MM.1S (cell line): ENCODE results near the gene CHFR.

Experiments used
- DNase-seq: peaks from one replicate; pipeline ENCODE4 v3.0.0-alpha.2; 2015
- H2AFZ ChIP-seq: fragments of 300-600 bp; sonication (generic); 2 replicates; pipeline ENCODE4 v1.6.0; 2016; ENCODE audit warnings: antibody characterized with exemption, low read length
- H3F3A ChIP-seq: fragments of 300-600 bp; sonication (generic); 2 replicates; pipeline ENCODE4 v1.6.1; 2016; ENCODE audit warnings: mild to moderate bottlenecking, antibody characterized with exemption, low read length, moderate library complexity, mixed read lengths; ENCODE audit not compliant: insufficient read depth
- H3K27ac ChIP-seq: fragments of 300-600 bp; sonication (generic); 2 replicates; pipeline ENCODE4 v1.5.1; 2016; ENCODE audit warnings: mild to moderate bottlenecking, low read length
- H3K27me3 ChIP-seq: fragments of 300-600 bp; sonication (generic); replicated peaks from 2 replicates; pipeline ENCODE4 v1.6.0; 2016; ENCODE audit warnings: low read length; ENCODE audit not compliant: insufficient read depth
- H3K36me3 ChIP-seq: fragments of 300-600 bp; sonication (generic); replicated peaks from 2 replicates; pipeline ENCODE4 v1.6.1; 2016; ENCODE audit warnings: mild to moderate bottlenecking, low read length, mixed read lengths; ENCODE audit not compliant: insufficient read depth
- H3K4me1 ChIP-seq: fragments of 300-600 bp; sonication (generic); 2 replicates; pipeline ENCODE4 v1.6.1; 2016; ENCODE audit warnings: low read length, mixed read lengths
- H3K4me2 ChIP-seq: fragments of 300-600 bp; sonication (generic); 2 replicates; pipeline ENCODE4 v1.6.0; 2016; ENCODE audit warnings: low read depth, low read length
- H3K4me3 ChIP-seq: fragments of 300-600 bp; sonication (generic); 2 replicates; pipeline ENCODE4 v1.5.1; 2016; ENCODE audit warnings: low read length, mixed read lengths
- H3K79me2 ChIP-seq: fragments of 300-600 bp; sonication (generic); 2 replicates; pipeline ENCODE4 v1.6.1; 2016; ENCODE audit warnings: mixed run types, low read length, mixed read lengths
- H3K9ac ChIP-seq: fragments of 300-600 bp; sonication (generic); 2 replicates; pipeline ENCODE4 v1.6.1; 2016; ENCODE audit warnings: low read length, mixed read lengths
- H3K9me2 ChIP-seq: fragments of 300-600 bp; sonication (generic); replicated peaks from 2 replicates; pipeline ENCODE4 v1.6.1; 2016; ENCODE audit warnings: mild to moderate bottlenecking, low read length, mixed read lengths; ENCODE audit not compliant: insufficient read depth
- H3K9me3 ChIP-seq: fragments of 300-600 bp; sonication (generic); replicated peaks from 2 replicates; pipeline ENCODE4 v1.6.1; 2016; ENCODE audit warnings: mild to moderate bottlenecking, low read length, mixed read lengths; ENCODE audit not compliant: insufficient read depth
- H4K20me1 ChIP-seq: fragments of 300-600 bp; sonication (generic); 2 replicates; pipeline ENCODE4 v1.6.1; 2016; ENCODE audit warnings: mild to moderate bottlenecking, low read length, moderate library complexity, mixed read lengths; ENCODE audit not compliant: insufficient read depth
- EZH2 ChIP-seq: fragments of 300-600 bp; sonication (generic); optimal IDR thresholded peaks from 2 replicates; pipeline ENCODE3; 2017; ENCODE audit warnings: low read depth, mild to moderate bottlenecking, antibody characterized with exemption, low read length, mixed read lengths
- EZH2phosphoT487 ChIP-seq: fragments of 300-600 bp; sonication (generic); IDR thresholded peaks from 2 replicates; pipeline ENCODE4 v1.6.1; 2018; ENCODE audit warnings: antibody characterized with exemption, low read length
- TF ChIP-seq, protein P1 (sequence below): fragments of 300-600 bp; sonication (generic); IDR thresholded peaks from 2 replicates; pipeline ENCODE4 v1.5.1; 2016; ENCODE audit warnings: antibody characterized with exemption, low read length, mixed read lengths

CHFR gene

DNA sequence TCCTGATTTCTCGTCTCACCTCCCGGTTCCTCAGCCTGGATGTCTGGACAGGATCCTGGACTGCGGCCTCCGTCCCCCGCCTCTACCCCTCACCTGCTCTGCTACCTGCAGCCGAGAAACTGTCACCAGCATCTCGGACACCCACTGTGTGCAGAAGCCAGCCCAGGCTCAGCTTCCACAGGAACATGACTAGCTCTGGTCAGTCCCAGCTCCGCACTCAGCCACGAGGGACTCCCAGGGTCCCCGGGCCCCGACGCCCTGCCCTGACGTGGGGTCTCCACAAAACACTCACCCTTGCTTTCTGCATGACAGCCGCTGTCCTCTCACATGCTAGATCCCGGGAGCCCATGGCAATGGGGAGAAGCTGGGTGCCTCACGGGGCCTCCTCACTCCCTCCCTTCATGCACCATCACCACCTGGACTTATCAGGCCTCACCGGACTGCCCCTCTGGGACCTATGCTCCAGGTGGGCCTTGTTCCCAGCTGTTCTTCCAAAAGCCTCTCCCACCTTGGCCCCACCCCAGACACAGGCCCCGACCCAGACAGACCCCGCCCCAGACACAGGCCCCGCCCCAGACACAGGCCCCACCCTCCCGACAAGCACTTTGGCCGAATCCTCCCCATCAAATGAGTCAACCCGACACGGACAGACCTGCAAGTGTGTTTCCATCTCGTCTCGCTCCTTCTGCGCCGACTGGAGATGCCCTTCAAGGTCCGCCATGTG lies 98.9 kb downstream of the CHFR start:
- Histone ChIP-seq H4K20me1 (no peaks in the 10 kb centered on the region), H3K36me3 (no peaks in the 10 kb centered on the region)
- no peak for DNase-seq

DNA sequence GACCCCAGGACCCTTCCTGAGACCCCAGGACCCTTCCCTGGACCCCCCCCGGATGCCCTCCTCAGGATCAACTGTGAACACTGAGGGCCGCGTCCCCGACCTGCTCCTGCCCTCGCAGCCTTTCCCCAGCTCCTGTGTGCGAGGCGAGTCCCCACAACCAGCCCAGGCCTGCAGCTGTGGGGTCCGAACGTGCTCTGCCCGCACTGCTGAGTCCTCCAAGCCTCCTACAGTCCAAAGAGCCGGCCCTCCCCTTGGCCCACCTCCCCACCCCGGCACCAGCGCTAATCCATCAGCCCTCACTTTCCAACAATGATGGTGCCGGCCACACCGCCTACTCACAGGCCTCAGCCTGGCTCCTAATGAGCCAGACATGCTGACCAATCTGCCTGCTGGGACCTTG lies 99.5 kb downstream of the CHFR start:
- TF ChIP-seq EZH2phosphoT487 (no peak), EZH2 (no peak)
- TF ChIP-seq, protein P1, sequence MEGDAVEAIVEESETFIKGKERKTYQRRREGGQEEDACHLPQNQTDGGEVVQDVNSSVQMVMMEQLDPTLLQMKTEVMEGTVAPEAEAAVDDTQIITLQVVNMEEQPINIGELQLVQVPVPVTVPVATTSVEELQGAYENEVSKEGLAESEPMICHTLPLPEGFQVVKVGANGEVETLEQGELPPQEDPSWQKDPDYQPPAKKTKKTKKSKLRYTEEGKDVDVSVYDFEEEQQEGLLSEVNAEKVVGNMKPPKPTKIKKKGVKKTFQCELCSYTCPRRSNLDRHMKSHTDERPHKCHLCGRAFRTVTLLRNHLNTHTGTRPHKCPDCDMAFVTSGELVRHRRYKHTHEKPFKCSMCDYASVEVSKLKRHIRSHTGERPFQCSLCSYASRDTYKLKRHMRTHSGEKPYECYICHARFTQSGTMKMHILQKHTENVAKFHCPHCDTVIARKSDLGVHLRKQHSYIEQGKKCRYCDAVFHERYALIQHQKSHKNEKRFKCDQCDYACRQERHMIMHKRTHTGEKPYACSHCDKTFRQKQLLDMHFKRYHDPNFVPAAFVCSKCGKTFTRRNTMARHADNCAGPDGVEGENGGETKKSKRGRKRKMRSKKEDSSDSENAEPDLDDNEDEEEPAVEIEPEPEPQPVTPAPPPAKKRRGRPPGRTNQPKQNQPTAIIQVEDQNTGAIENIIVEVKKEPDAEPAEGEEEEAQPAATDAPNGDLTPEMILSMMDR: no peak
- H2AFZ ChIP-seq: no peak overlapping the region
- H3K9me2 ChIP-seq: no peaks in the 10 kb centered on the region
- H3K4me1 ChIP-seq: no peaks in the 10 kb centered on the region
- H3K79me2 ChIP-seq: no peaks in the 10 kb centered on the region
- no peaks in the 10 kb centered on the region for H3K36me3 ChIP-seq
- H4K20me1 ChIP-seq: no peaks in the 10 kb centered on the region
- no peaks in the 10 kb centered on the region for H3K9me3 ChIP-seq
- H3K27me3 ChIP-seq: no peaks in the 10 kb centered on the region
- H3K27ac ChIP-seq: no peak overlapping the region
- no peak for DNase-seq
- no peak overlapping the region for H3K4me2 ChIP-seq
- no peaks in the 10 kb centered on the region for H3F3A ChIP-seq
- H3K4me3 ChIP-seq: no peak overlapping the region
- H3K9ac ChIP-seq: no peak overlapping the region

More for the DNA sequence above, 98.9 kb downstream of the CHFR start:
- TF ChIP-seq EZH2phosphoT487: no peak
- no peak for TF ChIP-seq EZH2
- TF ChIP-seq, protein P1: no peak
- Histone ChIP-seq H3K9ac (no peak overlapping the region), H3K9me3 (no peaks in the 10 kb centered on the region), H3K27me3 (no peaks in the 10 kb centered on the region), H3F3A (no peaks in the 10 kb centered on the region), H2AFZ (no peak overlapping the region), H3K4me2 (no peak overlapping the region), H3K4me1 (no peaks in the 10 kb centered on the region), H3K4me3 (no peak overlapping the region), H3K9me2 (no peaks in the 10 kb centered on the region), H3K27ac (no peak overlapping the region), H3K79me2 (no peaks in the 10 kb centered on the region)

DNA sequence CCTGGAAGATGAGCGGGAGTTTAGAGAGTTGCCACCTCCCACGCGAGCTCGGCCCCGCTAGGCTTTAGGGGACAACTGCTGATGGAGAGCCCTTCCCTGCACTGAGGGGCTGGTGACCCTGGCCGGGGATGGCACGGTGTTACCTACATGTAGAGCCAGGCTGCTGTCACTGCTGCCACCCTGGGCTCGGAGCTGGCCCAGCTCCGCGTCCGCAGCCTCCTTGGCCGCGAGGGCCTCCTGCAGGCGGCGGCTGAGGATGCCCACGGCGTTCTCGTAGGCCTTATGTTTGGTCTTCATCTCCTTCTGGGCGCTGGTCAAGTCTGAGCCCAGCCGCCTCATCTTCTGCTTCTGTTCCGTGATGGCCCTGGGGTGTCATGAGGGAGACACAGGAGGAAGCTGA lies 101.2 kb downstream of the CHFR start:
- H3K4me1 ChIP-seq: no peaks in the 10 kb centered on the region
- no peaks in the 10 kb centered on the region for H3K9me3 ChIP-seq
- DNase-seq: no peak
- TF ChIP-seq, protein P1: no peak
- no peak for TF ChIP-seq EZH2
- TF ChIP-seq EZH2phosphoT487: no peak
- no peak overlapping the region for H3K4me3 ChIP-seq
- no peak overlapping the region for H3K4me2 ChIP-seq
- no peaks in the 10 kb centered on the region for H3K27me3 ChIP-seq
- no peaks in the 10 kb centered on the region for H4K20me1 ChIP-seq
- no peaks in the 10 kb centered on the region for H3F3A ChIP-seq
- no peak overlapping the region for H3K27ac ChIP-seq
- H3K9ac ChIP-seq: no peak overlapping the region
- no peak overlapping the region for H2AFZ ChIP-seq
- H3K9me2 ChIP-seq: no peaks in the 10 kb centered on the region
- H3K36me3 ChIP-seq: no peaks in the 10 kb centered on the region
- no peaks in the 10 kb centered on the region for H3K79me2 ChIP-seq
